Measurements from ENCODE around the gene PCDHGB4.
"Not testable (repeated sequence)": the region's sequence is repeated elsewhere in the genome, so short reads cannot be mapped to it uniquely, and the experiment has no call there.

Gene PCDHGB4

GRCh38 chr5:141371572-141372475, 15.7 kb upstream of the PCDHGB4 start:
- Histone ChIP-seq H3K79me1 (ENCODE audit: low read length) (no peaks in the 10 kb centered on the region), H3K79me2 (ENCODE audit: control insufficient read depth, insufficient read depth, low read length) (no peaks in the 10 kb centered on the region), H2BK15ac (replicated peaks; ENCODE audit: low read depth) (no peak overlapping the region), H3K23ac (ENCODE audit: low read length) (no peak overlapping the region), H2AK5ac (ENCODE audit: low read length) (no peak overlapping the region), H3K27ac (ENCODE audit: low read depth, low read length) (no peak overlapping the region), H3K4ac (ENCODE audit: low read depth, low read length) (no peak overlapping the region), H3K27me3 (ENCODE audit: insufficient read depth, low read length, poor library complexity) (no peaks in the 10 kb centered on the region), H4K5ac (ENCODE audit: low read length) (no peak overlapping the region), H3K4me1 (ENCODE audit: control insufficient read depth, low read depth, low read length) (no peaks in the 10 kb centered on the region), H4K8ac (ENCODE audit: low read depth, low read length) (no peak overlapping the region), H3K4me3 (ENCODE audit: low read length) (no peak overlapping the region), H3K56ac (ENCODE audit: low read length) (no peak overlapping the region), H3K9ac (ENCODE audit: low read length) (no peak overlapping the region), H2BK5ac (ENCODE audit: low read length) (no peak overlapping the region), H3K4me2 (ENCODE audit: low read length) (no peak overlapping the region), H3K36me3 (ENCODE audit: control insufficient read depth, insufficient read depth, low read length) (no peaks in the 10 kb centered on the region), H2BK120ac (ENCODE audit: low read depth, low read length) (no peak overlapping the region), H3K18ac (ENCODE audit: low read length) (no peak overlapping the region)
- no CpG with 5 or more reads among the region's 69 CpGs for WGBS (ENCODE audit: extremely low coverage, insufficient coverage, low lambda C conversion rate)
- DNase-seq = no peak

- H3K23ac ChIP-seq (ENCODE audit: low read length) = no peak within 1 kb of the TSS
- no peak within 1 kb of the TSS for H2BK5ac ChIP-seq (ENCODE audit: low read length)
- H2AK5ac ChIP-seq (ENCODE audit: low read length) = no peak within 1 kb of the TSS
- H4K8ac ChIP-seq (ENCODE audit: low read depth, low read length) = no peak within 1 kb of the TSS
- WGBS (ENCODE audit: extremely low coverage, insufficient coverage, low lambda C conversion rate) = no CpG with 5 or more reads among the region's 27 CpGs
- no peaks in the 10 kb centered on the region for H3K27me3 ChIP-seq (ENCODE audit: insufficient read depth, low read length, poor library complexity)
- H3K56ac ChIP-seq (ENCODE audit: low read length) = no peak within 1 kb of the TSS
- no peaks in the 10 kb centered on the region for H3K36me3 ChIP-seq (ENCODE audit: control insufficient read depth, insufficient read depth, low read length)
- H3K4me1 ChIP-seq (ENCODE audit: control insufficient read depth, low read depth, low read length) = no peaks in the 10 kb centered on the region
- no peak within 1 kb of the TSS for H3K9ac ChIP-seq (ENCODE audit: low read length)
- no peak within 1 kb of the TSS for H3K4me3 ChIP-seq (ENCODE audit: low read length)
- H3K4me2 ChIP-seq (ENCODE audit: low read length) = no peak within 1 kb of the TSS
- DNase-seq = no peak
- H3K4ac ChIP-seq (ENCODE audit: low read depth, low read length) = no peak within 1 kb of the TSS
- H4K5ac ChIP-seq (ENCODE audit: low read length) = no peak within 1 kb of the TSS
- no peaks in the 10 kb centered on the region for H3K79me2 ChIP-seq (ENCODE audit: control insufficient read depth, insufficient read depth, low read length)
- no peaks in the 10 kb centered on the region for H3K79me1 ChIP-seq (ENCODE audit: low read length)
- H2BK15ac ChIP-seq (replicated peaks; ENCODE audit: low read depth) = no peak within 1 kb of the TSS
- H3K18ac ChIP-seq (ENCODE audit: low read length) = no peak within 1 kb of the TSS
- H2BK120ac ChIP-seq (ENCODE audit: low read depth, low read length) = no peak within 1 kb of the TSS
- H3K27ac ChIP-seq (ENCODE audit: low read depth, low read length) = no peak within 1 kb of the TSS
Observed at GRCh38 chr5:141373673-141374317, 13.7 kb upstream of the PCDHGB4 start, which contains the start of gene PCDHGA6. Gene PCDHGA6 (plus strand): TSS chr5:141373891. CDS start chr5:141374084, 193 bp downstream.

GRCh38 chr5:141374627-141375026, 12.9 kb upstream of the PCDHGB4 start:
- H3K4me3 ChIP-seq (ENCODE audit: low read length) = no peak overlapping the region

GRCh38 chr5:141375444-141376155, 11.9 kb upstream of the PCDHGB4 start:
- not testable (repeated sequence) for H4K5ac ChIP-seq (ENCODE audit: low read length); H2BK15ac ChIP-seq (replicated peaks; ENCODE audit: low read depth); H3K56ac ChIP-seq (ENCODE audit: low read length); H3K9ac ChIP-seq (ENCODE audit: low read length); H3K18ac ChIP-seq (ENCODE audit: low read length); H3K4me2 ChIP-seq (ENCODE audit: low read length); H2BK120ac ChIP-seq (ENCODE audit: low read depth, low read length); H3K4me3 ChIP-seq (ENCODE audit: low read length); H3K4me1 ChIP-seq (ENCODE audit: control insufficient read depth, low read depth, low read length); H3K27me3 ChIP-seq (ENCODE audit: insufficient read depth, low read length, poor library complexity); H3K36me3 ChIP-seq (ENCODE audit: control insufficient read depth, insufficient read depth, low read length); H3K79me1 ChIP-seq (ENCODE audit: low read length); H3K27ac ChIP-seq (ENCODE audit: low read depth, low read length); H2BK5ac ChIP-seq (ENCODE audit: low read length); H4K8ac ChIP-seq (ENCODE audit: low read depth, low read length); H3K79me2 ChIP-seq (ENCODE audit: control insufficient read depth, insufficient read depth, low read length); DNase-seq; H3K4ac ChIP-seq (ENCODE audit: low read depth, low read length); H2AK5ac ChIP-seq (ENCODE audit: low read length); H3K23ac ChIP-seq (ENCODE audit: low read length)
- WGBS (ENCODE audit: extremely low coverage, insufficient coverage, low lambda C conversion rate) = no CpG with 5 or more reads among the region's 48 CpGs

More at GRCh38 chr5:141374627-141375026, 12.9 kb upstream of the PCDHGB4 start:
- WGBS (ENCODE audit: extremely low coverage, insufficient coverage, low lambda C conversion rate) = no CpG with 5 or more reads among the region's 14 CpGs
- Histone ChIP-seq H3K36me3 (ENCODE audit: control insufficient read depth, insufficient read depth, low read length) (no peaks in the 10 kb centered on the region), H3K4ac (ENCODE audit: low read depth, low read length) (no peak overlapping the region), H3K23ac (ENCODE audit: low read length) (no peak overlapping the region), H4K5ac (ENCODE audit: low read length) (no peak overlapping the region), H3K27me3 (ENCODE audit: insufficient read depth, low read length, poor library complexity) (no peaks in the 10 kb centered on the region), H3K4me2 (ENCODE audit: low read length) (no peak overlapping the region), H3K56ac (ENCODE audit: low read length) (no peak overlapping the region), H3K18ac (ENCODE audit: low read length) (no peak overlapping the region), H3K9ac (ENCODE audit: low read length) (no peak overlapping the region), H2AK5ac (ENCODE audit: low read length) (no peak overlapping the region), H3K27ac (ENCODE audit: low read depth, low read length) (no peak overlapping the region), H3K79me1 (ENCODE audit: low read length) (no peaks in the 10 kb centered on the region), H2BK120ac (ENCODE audit: low read depth, low read length) (no peak overlapping the region), H2BK15ac (replicated peaks; ENCODE audit: low read depth) (no peak overlapping the region), H4K8ac (ENCODE audit: low read depth, low read length) (no peak overlapping the region), H3K4me1 (ENCODE audit: control insufficient read depth, low read depth, low read length) (no peaks in the 10 kb centered on the region), H3K79me2 (ENCODE audit: control insufficient read depth, insufficient read depth, low read length) (no peaks in the 10 kb centered on the region), H2BK5ac (ENCODE audit: low read length) (no peak overlapping the region)
- DNase-seq = no peak

GRCh38 chr5:141382469-141383294, 4.8 kb upstream of the PCDHGB4 start, which contains the start of gene PCDHGA7:
Gene PCDHGA7 (plus strand): TSS chr5:141382742. CDS start chr5:141382900, 158 bp downstream.
- Histone ChIP-seq H3K79me2 (ENCODE audit: control insufficient read depth, insufficient read depth, low read length) (no peaks in the 10 kb centered on the region), H3K9ac (ENCODE audit: low read length) (no peak within 1 kb of the TSS), H4K8ac (ENCODE audit: low read depth, low read length) (no peak within 1 kb of the TSS), H2BK5ac (ENCODE audit: low read length) (no peak within 1 kb of the TSS), H2BK15ac (replicated peaks; ENCODE audit: low read depth) (no peak within 1 kb of the TSS), H3K36me3 (ENCODE audit: control insufficient read depth, insufficient read depth, low read length) (no peaks in the 10 kb centered on the region), H3K4me3 (ENCODE audit: low read length) (no peak within 1 kb of the TSS), H3K4ac (ENCODE audit: low read depth, low read length) (no peak within 1 kb of the TSS), H2BK120ac (ENCODE audit: low read depth, low read length) (no peak within 1 kb of the TSS), H3K79me1 (ENCODE audit: low read length) (no peaks in the 10 kb centered on the region), H3K56ac (ENCODE audit: low read length) (no peak within 1 kb of the TSS), H3K4me2 (ENCODE audit: low read length) (no peak within 1 kb of the TSS), H3K27me3 (ENCODE audit: insufficient read depth, low read length, poor library complexity) (no peaks in the 10 kb centered on the region), H3K4me1 (ENCODE audit: control insufficient read depth, low read depth, low read length) (no peaks in the 10 kb centered on the region), H3K23ac (ENCODE audit: low read length) (no peak within 1 kb of the TSS), H3K27ac (ENCODE audit: low read depth, low read length) (no peak within 1 kb of the TSS), H4K5ac (ENCODE audit: low read length) (no peak within 1 kb of the TSS), H3K18ac (ENCODE audit: low read length) (no peak within 1 kb of the TSS), H2AK5ac (ENCODE audit: low read length) (no peak within 1 kb of the TSS)
- no CpG with 5 or more reads among the region's 37 CpGs for WGBS (ENCODE audit: extremely low coverage, insufficient coverage, low lambda C conversion rate)
- DNase-seq = no peak
